Activated CD8-positive, alpha-beta T cell treated with anti-CD3 and anti-CD28 coated beads, Interleukin-2, amount 10 ng/mL, durations not matched to agents 7 days and 5 days (primary cell): ENCODE results near the gene OR3A1. TPM values are rescaled to one million over a fixed set of nuclear protein-coding genes. Genes with fewer than 3 reads are reported as not detected.
"Not testable (repeated sequence)": the region's sequence is repeated elsewhere in the genome, so short reads cannot be mapped to it uniquely, and the experiment has no call there.

Experiments used
- ATAC-seq: fragments of 150-1000 bp; cut with Tn5 transposase; one replicate; pipeline ENCODE4 v1.10.0; 2021; ENCODE audit warnings: moderate library complexity
- CTCF ChIA-PET: fragments of 350-600 bp; sonication (Branson Sonifier 250); formaldehyde crosslinking; loops from one replicate; lab custom pipeline; 2021; ENCODE audit warnings: antibody characterized with exemption; lab: Charles Lee
- POLR2A ChIA-PET: fragments of 350-600 bp; sonication (Branson Sonifier 250); formaldehyde crosslinking; loops from one replicate; lab custom pipeline; 2021; ENCODE audit warnings: antibody characterized with exemption; lab: Charles Lee
- DNase-seq: peaks from one replicate; pipeline ENCODE4 v3.0.0-alpha.2; 2020
- H3K27ac Mint-ChIP-seq: one replicate; pipeline ENCODE4 v1.8.0; 2021; ENCODE audit warnings: mild to moderate bottlenecking, mixed read lengths
- H3K27me3 Mint-ChIP-seq: one replicate; pipeline ENCODE4 v1.8.0; 2021; ENCODE audit warnings: low read depth, mixed read lengths
- H3K36me3 Mint-ChIP-seq: one replicate; pipeline ENCODE4 v1.8.0; 2021; ENCODE audit warnings: low read depth, mixed read lengths
- H3K4me1 Mint-ChIP-seq: one replicate; pipeline ENCODE4 v1.8.0; 2021; ENCODE audit warnings: low read depth, mixed read lengths
- H3K4me3 Mint-ChIP-seq: one replicate; pipeline ENCODE4 v1.8.0; 2021; ENCODE audit warnings: mild to moderate bottlenecking, mixed read lengths
- H3K9me3 Mint-ChIP-seq: one replicate; pipeline ENCODE4 v1.8.0; 2022; ENCODE audit warnings: mixed read lengths; ENCODE audit not compliant: insufficient read depth
- total RNA-seq, 2 experiments: library from RNA; stranded (reverse); gene quantifications; one replicate each; pipeline ENCODE4 v1.2.3, GENCODE V29; 2021

Gene OR3A1
- total RNA-seq, 2 experiments from 2014 or later = 0.18 to 0.26 TPM

- H3K27ac Mint-ChIP-seq = no peak overlapping the region
- DNase-seq = no peak
- no peak overlapping the region for H3K4me3 Mint-ChIP-seq
- no peaks in the 10 kb centered on the region for H3K4me1 Mint-ChIP-seq
- CTCF ChIA-PET = no interaction called here
- ATAC-seq = no peak
- no peaks in the 10 kb centered on the region for H3K36me3 Mint-ChIP-seq
- no peaks in the 10 kb centered on the region for H3K27me3 Mint-ChIP-seq
- POLR2A ChIA-PET = no interaction called here
- H3K9me3 Mint-ChIP-seq = no peaks in the 10 kb centered on the region
Measured at GRCh38 chr17:3256575-3256974, 41.6 kb downstream of the OR3A1 start.

- CTCF ChIA-PET = not testable (repeated sequence)
Measured at GRCh38 chr17:3249013-3249412, 49.1 kb downstream of the OR3A1 start.

GRCh38 chr17:3244841-3245240 is 53.3 kb downstream of the OR3A1 start:
- CTCF ChIA-PET, DNase-seq, POLR2A ChIA-PET, H3K4me1 Mint-ChIP-seq, H3K9me3 Mint-ChIP-seq, H3K36me3 Mint-ChIP-seq, H3K27ac Mint-ChIP-seq, ATAC-seq, H3K4me3 Mint-ChIP-seq, H3K27me3 Mint-ChIP-seq: not testable (repeated sequence)

More at GRCh38 chr17:3249013-3249412, 49.1 kb downstream of the OR3A1 start:
- H3K27me3 Mint-ChIP-seq, H3K4me1 Mint-ChIP-seq, H3K36me3 Mint-ChIP-seq, ATAC-seq, H3K27ac Mint-ChIP-seq, H3K9me3 Mint-ChIP-seq, POLR2A ChIA-PET, DNase-seq, H3K4me3 Mint-ChIP-seq: not testable (repeated sequence)

- H3K36me3 Mint-ChIP-seq, H3K4me3 Mint-ChIP-seq, DNase-seq, ATAC-seq, POLR2A ChIA-PET, H3K9me3 Mint-ChIP-seq, H3K27ac Mint-ChIP-seq, H3K4me1 Mint-ChIP-seq, H3K27me3 Mint-ChIP-seq, CTCF ChIA-PET: not testable (repeated sequence)
Measured at GRCh38 chr17:3241044-3241443, 57.1 kb downstream of the OR3A1 start.

Other genes with a start within 250 kb of the OR3A1 start
- not detected for gene OR1D5, start 234.8 kb downstream of the OR3A1 start, total RNA-seq
- not detected for gene OR1D2, start 193.9 kb downstream of the OR3A1 start, total RNA-seq
- gene OR1G1, start 170.8 kb downstream of the OR3A1 start, total RNA-seq = not detected
- gene OR1A2, start 100.8 kb downstream of the OR3A1 start, total RNA-seq = not detected
- not detected for gene OR1A1, start 90.7 kb downstream of the OR3A1 start, total RNA-seq
- gene OR3A2, start 87.9 kb upstream of the OR3A1 start, total RNA-seq = 1 to 10 TPM; 1.2 to 1.4 TPM
- gene OR1E1, start 100.0 kb upstream of the OR3A1 start, total RNA-seq = not detected
- gene OR3A3, start 113.0 kb upstream of the OR3A1 start, total RNA-seq = not detected
- gene OR1E2, start 135.5 kb upstream of the OR3A1 start, total RNA-seq = not detected
- not detected for gene SPATA22, start 173.5 kb upstream of the OR3A1 start, total RNA-seq
- not detected for gene ASPA, start 177.6 kb upstream of the OR3A1 start, total RNA-seq